GM18505 (cell line): ENCODE results near the gene OR4K2.

ENCODE experiments used
- ATAC-seq: cut with Tn5 transposase; IDR thresholded peaks from one replicate; pipeline ENCODE4 v1.9.1; 2021; ENCODE audit not compliant: unreplicated experiment
- POLR2A ChIP-seq: IDR thresholded peaks from 4 replicates; pipeline ENCODE4 v1.6.1; 2011; ENCODE audit warnings: borderline replicate concordance; ENCODE audit not compliant: insufficient read depth, insufficient read length; ENCODE audit errors: extremely low read depth

OR4K2 gene

GRCh38 chr14:19917243-19917642 lies 42.3 kb downstream of the OR4K2 start:
- no peak for TF ChIP-seq POLR2A
- ATAC-seq = no peak

- no peak for ATAC-seq
- TF ChIP-seq POLR2A = no peak
Observed at GRCh38 chr14:19917955-19918518, 43.1 kb downstream of the OR4K2 start.

DNA sequence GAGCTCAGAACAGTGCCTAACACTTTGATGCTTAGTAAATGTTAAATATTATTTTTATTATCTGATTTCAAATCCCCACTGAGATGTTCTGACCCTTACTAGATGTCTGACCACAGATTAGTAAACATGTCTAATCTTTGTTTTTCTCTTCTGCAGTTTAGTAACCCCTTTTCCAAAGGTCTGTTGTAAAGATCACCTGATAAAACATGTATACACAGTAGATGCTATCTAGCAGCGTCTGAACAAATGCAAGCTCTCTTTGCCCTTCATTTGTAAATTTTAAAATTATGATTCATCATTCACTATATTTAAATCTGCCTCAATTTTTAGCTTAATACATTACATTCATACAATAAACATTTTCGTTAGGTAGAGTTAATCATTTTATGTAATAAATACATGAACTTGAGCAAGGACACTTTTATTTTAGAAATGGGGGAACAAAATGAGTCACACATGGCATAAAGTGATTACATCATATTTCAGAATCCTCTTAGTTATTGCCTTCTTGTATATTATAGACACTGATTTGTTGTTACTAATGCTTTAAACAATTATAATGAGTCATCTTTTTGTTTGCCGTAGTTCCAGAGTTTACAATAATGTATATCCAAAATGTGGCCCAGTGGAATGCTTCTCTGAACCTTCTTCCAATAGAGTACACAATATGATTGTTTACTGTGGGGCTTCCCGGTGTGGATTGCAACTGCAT lies 43.8 kb downstream of the OR4K2 start:
- no peak for TF ChIP-seq POLR2A
- ATAC-seq = no peak

DNA sequence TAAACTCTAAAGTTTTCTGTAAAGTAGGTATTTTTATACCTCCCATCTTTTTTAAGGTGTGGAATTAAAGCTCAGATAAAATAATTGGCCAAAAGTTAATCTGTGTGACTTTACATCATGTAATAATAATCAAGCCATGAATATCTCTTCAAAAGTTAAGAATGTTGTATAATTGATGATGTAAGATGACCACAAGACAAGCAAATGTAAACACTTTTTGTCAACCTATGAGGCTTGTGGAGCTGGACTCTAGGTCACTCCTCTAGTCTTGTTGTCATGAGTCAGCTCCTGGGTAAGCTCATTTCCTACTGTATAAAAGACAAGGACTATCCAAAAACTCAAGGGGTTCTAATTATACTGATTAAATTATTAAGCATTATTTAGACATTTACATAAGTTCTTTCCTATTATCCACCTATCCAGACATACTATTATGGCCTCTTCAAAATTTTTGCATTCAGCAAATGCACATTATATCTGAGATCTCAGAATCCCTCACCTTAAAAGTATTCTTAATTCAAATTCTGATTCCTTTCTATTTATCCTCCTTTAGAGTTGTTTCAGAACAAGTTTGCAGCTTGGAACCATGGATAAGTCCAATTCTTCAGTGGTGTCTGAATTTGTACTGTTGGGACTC lies 45.2 kb downstream of the OR4K2 start, which contains the start of gene OR4K5:
Gene OR4K5 (plus strand): TSS at position 587 of the 637 bp plus-strand sequence. CDS start 0 bp downstream, at position 587.
- no peak for ATAC-seq
- TF ChIP-seq POLR2A = no peak

DNA sequence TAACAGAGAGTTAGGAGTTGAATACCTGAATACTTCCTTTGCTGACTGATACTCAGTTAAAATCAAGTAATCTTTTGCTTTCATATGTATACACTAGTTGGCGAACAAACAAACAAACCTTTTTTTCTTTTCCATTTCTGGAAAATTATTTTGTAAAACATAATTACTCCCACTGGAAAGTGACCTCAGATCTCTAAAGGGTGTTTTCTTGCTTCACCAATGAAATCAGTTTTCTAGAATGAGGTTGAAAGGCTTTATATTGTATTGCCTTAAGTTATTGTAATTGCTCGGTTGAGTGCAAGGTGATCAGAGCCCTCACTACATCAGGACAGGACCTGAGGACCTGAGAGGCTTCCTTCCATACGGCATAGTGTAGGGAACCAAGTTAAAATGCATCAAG lies 55.7 kb downstream of the OR4K2 start, which contains the start of gene OR4K1:
Gene OR4K1 (plus strand): TSS at position 301 of the 400 bp plus-strand sequence. CDS start 4,750 bp downstream, outside the sequence.
- no peak for TF ChIP-seq POLR2A
- ATAC-seq = no peak
